T-helper 2 cell treated with Interferon-gamma antibody and Interleukin-4, amounts not matched to agents 5 μg/mL and 100 μg/mL, for 36 hours (primary cell): ENCODE measurements around the gene LYPD6.

ENCODE experiments used
- DNase-seq: peaks from one replicate; pipeline ENCODE4 v3.0.0; 2021; ENCODE audit warnings: low spot score
- H3K27ac Mint-ChIP-seq: one replicate; pipeline ENCODE4 v1.8.0; 2021; ENCODE audit warnings: mild to moderate bottlenecking, mixed read lengths
- H3K27me3 Mint-ChIP-seq: one replicate; pipeline ENCODE4 v1.8.0; 2021; ENCODE audit warnings: low read depth, mixed read lengths
- H3K36me3 Mint-ChIP-seq: one replicate; pipeline ENCODE4 v1.8.0; 2021; ENCODE audit warnings: low read depth, mixed read lengths
- H3K4me1 Mint-ChIP-seq: one replicate; pipeline ENCODE4 v1.8.0; 2021; ENCODE audit warnings: low read depth, mixed read lengths
- H3K4me3 Mint-ChIP-seq: one replicate; pipeline ENCODE4 v1.8.0; 2022; ENCODE audit warnings: mild to moderate bottlenecking, moderate library complexity, mixed read lengths
- H3K9me3 Mint-ChIP-seq: one replicate; pipeline ENCODE4 v1.8.0; 2021; ENCODE audit warnings: mixed read lengths

Gene LYPD6

GRCh38 chr2:149399934-149400615, 69.7 kb downstream of the LYPD6 start:
- no peaks in the 10 kb centered on the region for H3K36me3 Mint-ChIP-seq
- H3K4me1 Mint-ChIP-seq, result no peaks in the 10 kb centered on the region
- H3K27ac Mint-ChIP-seq, result no peak overlapping the region
- no peak overlapping the region for H3K4me3 Mint-ChIP-seq
- no peak for DNase-seq
- H3K27me3 Mint-ChIP-seq, result peaks cover 3% of the 10 kb centered on the region
- H3K9me3 Mint-ChIP-seq, result no peaks in the 10 kb centered on the region

GRCh38 chr2:149400997-149401396, 70.6 kb downstream of the LYPD6 start:
- H3K9me3 Mint-ChIP-seq, result no peaks in the 10 kb centered on the region
- H3K36me3 Mint-ChIP-seq, result no peaks in the 10 kb centered on the region
- peaks cover 3% of the 10 kb centered on the region for H3K27me3 Mint-ChIP-seq
- no peak overlapping the region for H3K4me3 Mint-ChIP-seq
- no peak overlapping the region for H3K27ac Mint-ChIP-seq
- H3K4me1 Mint-ChIP-seq, result no peaks in the 10 kb centered on the region
- DNase-seq, result no peak

- Mint-ChIP-seq H3K9me3 (no peaks in the 10 kb centered on the region), H3K36me3 (no peaks in the 10 kb centered on the region), H3K27me3 (no peaks in the 10 kb centered on the region), H3K4me3 (no peak overlapping the region), H3K27ac (no peak overlapping the region), H3K4me1 (no peaks in the 10 kb centered on the region)
- no peak for DNase-seq
Observed at GRCh38 chr2:149409506-149409905, 79.1 kb downstream of the LYPD6 start.

- Mint-ChIP-seq H3K36me3 (no peaks in the 10 kb centered on the region), H3K27me3 (no peaks in the 10 kb centered on the region), H3K4me3 (no peak overlapping the region), H3K27ac (no peak overlapping the region), H3K4me1 (no peaks in the 10 kb centered on the region), H3K9me3 (no peaks in the 10 kb centered on the region)
- no peak for DNase-seq
Observed at GRCh38 chr2:149410701-149411484, 80.5 kb downstream of the LYPD6 start.

GRCh38 chr2:149413487-149413886, 83.1 kb downstream of the LYPD6 start:
- Mint-ChIP-seq H3K27me3 (peaks cover 2% of the 10 kb centered on the region), H3K9me3 (no peaks in the 10 kb centered on the region), H3K36me3 (no peaks in the 10 kb centered on the region), H3K4me3 (no peak overlapping the region), H3K4me1 (no peaks in the 10 kb centered on the region), H3K27ac (no peak overlapping the region)
- no peak for DNase-seq

- no peak for DNase-seq
- no peaks in the 10 kb centered on the region for H3K4me1 Mint-ChIP-seq
- H3K27me3 Mint-ChIP-seq, result peaks cover 2% of the 10 kb centered on the region
- no peak overlapping the region for H3K4me3 Mint-ChIP-seq
- H3K36me3 Mint-ChIP-seq, result no peaks in the 10 kb centered on the region
- no peaks in the 10 kb centered on the region for H3K9me3 Mint-ChIP-seq
- H3K27ac Mint-ChIP-seq, result no peak overlapping the region
Observed at GRCh38 chr2:149415086-149415485, 84.7 kb downstream of the LYPD6 start.

- H3K4me1 Mint-ChIP-seq, result no peaks in the 10 kb centered on the region
- no peak overlapping the region for H3K27ac Mint-ChIP-seq
- H3K9me3 Mint-ChIP-seq, result no peaks in the 10 kb centered on the region
- no peaks in the 10 kb centered on the region for H3K36me3 Mint-ChIP-seq
- DNase-seq, result no peak
- peaks cover 2% of the 10 kb centered on the region for H3K27me3 Mint-ChIP-seq
- H3K4me3 Mint-ChIP-seq, result no peak overlapping the region
Observed at GRCh38 chr2:149418065-149418464, 87.7 kb downstream of the LYPD6 start.

GRCh38 chr2:149420053-149420963, 89.9 kb downstream of the LYPD6 start:
- no peaks in the 10 kb centered on the region for H3K9me3 Mint-ChIP-seq
- H3K27ac Mint-ChIP-seq, result no peak overlapping the region
- no peak for DNase-seq
- H3K27me3 Mint-ChIP-seq, result peaks cover 2% of the 10 kb centered on the region
- H3K36me3 Mint-ChIP-seq, result no peaks in the 10 kb centered on the region
- no peak overlapping the region for H3K4me3 Mint-ChIP-seq
- H3K4me1 Mint-ChIP-seq, result no peaks in the 10 kb centered on the region

- no peak overlapping the region for H3K27ac Mint-ChIP-seq
- DNase-seq, result no peak
- peaks cover 2% of the 10 kb centered on the region for H3K27me3 Mint-ChIP-seq
- H3K36me3 Mint-ChIP-seq, result no peaks in the 10 kb centered on the region
- H3K9me3 Mint-ChIP-seq, result no peaks in the 10 kb centered on the region
- no peaks in the 10 kb centered on the region for H3K4me1 Mint-ChIP-seq
- H3K4me3 Mint-ChIP-seq, result no peak overlapping the region
Observed at GRCh38 chr2:149421791-149422190, 91.4 kb downstream of the LYPD6 start.

- Mint-ChIP-seq H3K4me1 (no peaks in the 10 kb centered on the region), H3K4me3 (no peak overlapping the region), H3K27ac (no peak overlapping the region), H3K27me3 (no peaks in the 10 kb centered on the region), H3K36me3 (no peaks in the 10 kb centered on the region), H3K9me3 (no peaks in the 10 kb centered on the region)
- no peak for DNase-seq
Observed at GRCh38 chr2:149422337-149422990, 92.1 kb downstream of the LYPD6 start.

- no peak overlapping the region for H3K27ac Mint-ChIP-seq
Observed at GRCh38 chr2:149422991-149423338, 92.6 kb downstream of the LYPD6 start.

GRCh38 chr2:149423630-149424029, 93.2 kb downstream of the LYPD6 start:
- Mint-ChIP-seq H3K27ac (no peak overlapping the region), H3K27me3 (no peaks in the 10 kb centered on the region), H3K4me1 (no peaks in the 10 kb centered on the region), H3K36me3 (no peaks in the 10 kb centered on the region), H3K4me3 (no peak overlapping the region), H3K9me3 (no peaks in the 10 kb centered on the region)
- DNase-seq, result no peak

More at GRCh38 chr2:149422991-149423338, 92.6 kb downstream of the LYPD6 start:
- DNase-seq, result no peak
- Mint-ChIP-seq H3K27me3 (no peaks in the 10 kb centered on the region), H3K4me1 (no peaks in the 10 kb centered on the region), H3K36me3 (no peaks in the 10 kb centered on the region), H3K9me3 (no peaks in the 10 kb centered on the region), H3K4me3 (no peak overlapping the region)

- Mint-ChIP-seq H3K4me3 (no peak overlapping the region), H3K27me3 (no peaks in the 10 kb centered on the region), H3K9me3 (no peaks in the 10 kb centered on the region), H3K36me3 (no peaks in the 10 kb centered on the region), H3K4me1 (no peaks in the 10 kb centered on the region), H3K27ac (no peak overlapping the region)
- DNase-seq, result no peak
Observed at GRCh38 chr2:149427387-149427786, 97.0 kb downstream of the LYPD6 start.
